HG03521 (cell line): Measurements from ENCODE around the gene ZNF473.
"Not testable (repeated sequence)": the region's sequence is repeated elsewhere in the genome, so short reads cannot be mapped to it uniquely, and the experiment has no call there.

Experiments used
- ATAC-seq: cut with Tn5 transposase; IDR thresholded peaks from one replicate; pipeline ENCODE4 v1.9.1; 2021; ENCODE audit warnings: mild to moderate bottlenecking, moderate library complexity; ENCODE audit not compliant: unreplicated experiment

Gene ZNF473

GRCh38 chr19:50047671-50048070 lies 21.9 kb downstream of the ZNF473 start:
- no peak for ATAC-seq

DNA sequence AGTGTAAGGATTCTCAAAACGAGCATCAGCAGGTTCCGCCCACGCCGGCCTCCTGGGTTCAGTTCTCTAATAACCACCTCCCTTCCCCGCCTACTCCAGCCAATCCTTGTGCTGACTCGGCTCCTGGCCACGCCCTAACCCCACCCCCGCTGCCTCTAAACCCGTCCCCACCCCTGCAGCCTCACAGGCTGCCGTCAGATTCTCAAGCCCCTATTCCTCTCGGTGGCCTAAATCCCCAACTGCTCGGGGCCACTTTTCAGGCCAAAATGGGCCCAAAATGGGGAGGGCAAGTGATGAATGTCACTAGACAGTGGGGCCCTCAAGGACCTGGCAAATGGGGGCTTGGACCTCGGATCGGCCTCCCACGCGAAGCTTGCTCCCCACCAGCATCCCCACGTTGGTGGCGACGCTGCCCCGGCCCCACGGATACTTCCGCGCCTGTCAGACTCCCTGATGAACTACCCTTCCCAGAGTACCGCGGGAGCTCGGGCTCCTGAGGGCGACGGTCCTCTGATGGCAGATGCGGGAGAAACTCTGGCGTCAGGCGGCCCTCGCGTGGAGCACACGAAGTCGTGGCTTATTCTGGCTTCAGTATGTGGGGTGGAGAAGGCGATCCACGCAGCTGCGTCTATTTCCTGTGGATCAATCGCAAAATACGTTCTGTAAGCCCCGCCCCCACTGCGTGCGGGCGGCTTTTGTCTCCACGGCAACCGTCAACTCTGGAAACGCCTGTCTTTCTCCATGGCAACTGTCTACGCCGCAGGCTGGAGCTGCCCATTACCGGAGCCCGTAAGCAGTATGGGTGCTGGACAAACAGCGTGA lies 24.8 kb downstream of the ZNF473 start:
- ATAC-seq = no peak

DNA sequence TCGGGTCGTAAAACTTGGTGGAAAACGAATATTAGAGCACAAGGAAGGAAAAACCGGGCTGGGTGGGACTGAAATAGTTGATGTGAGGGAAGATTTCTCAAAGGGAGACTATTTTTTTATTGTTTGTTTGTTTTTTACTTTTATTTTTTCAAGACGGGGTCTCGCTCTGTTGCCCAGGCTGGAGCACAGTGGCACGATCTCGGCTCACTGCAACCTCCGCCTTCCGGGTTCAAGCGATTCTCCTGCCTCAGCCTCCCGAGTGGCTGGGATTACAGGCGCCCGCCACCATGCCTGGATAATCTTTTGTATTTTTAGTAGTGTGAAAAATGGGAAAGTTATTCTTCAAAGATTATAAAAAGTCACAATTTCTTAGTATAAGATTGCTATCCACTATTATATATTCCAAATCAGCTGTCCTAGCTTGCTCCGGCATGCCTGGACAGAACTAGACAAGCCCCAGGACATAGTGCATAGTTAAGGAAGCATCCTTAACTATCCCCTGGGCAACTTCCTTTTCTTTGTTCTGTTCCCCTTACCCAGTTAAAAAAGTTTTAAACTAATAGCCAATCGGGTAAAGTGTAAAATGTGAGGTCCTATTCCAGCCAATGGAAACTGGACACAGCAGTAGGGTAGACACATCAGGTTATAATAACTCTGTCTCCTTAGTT lies 25.6 kb downstream of the ZNF473 start:
- not testable (repeated sequence) for ATAC-seq

- no peak for ATAC-seq
Observed at GRCh38 chr19:50051964-50052363, 26.2 kb downstream of the ZNF473 start.

GRCh38 chr19:50053119-50053518 lies 27.3 kb downstream of the ZNF473 start:
- no peak for ATAC-seq

DNA sequence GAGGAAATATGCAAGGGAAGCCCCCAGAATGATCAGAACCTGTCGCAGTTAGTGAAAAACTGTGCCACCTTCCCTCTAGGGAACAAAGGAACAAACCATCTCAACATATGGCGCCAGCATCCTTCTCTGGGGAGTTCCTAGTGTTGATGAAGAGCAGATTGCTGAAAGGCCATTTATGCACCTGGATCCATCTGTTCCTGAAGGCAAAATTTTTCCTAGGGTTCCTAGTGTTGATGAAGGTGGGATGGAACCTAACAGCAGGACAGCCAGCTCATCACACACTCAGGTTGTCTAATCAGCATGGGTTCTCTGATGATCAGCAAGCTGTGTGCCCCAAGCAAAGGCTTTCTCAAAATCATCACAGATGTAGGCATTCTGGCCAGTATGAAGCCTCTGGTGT lies 32.6 kb downstream of the ZNF473 start:
- ATAC-seq = no peak

DNA sequence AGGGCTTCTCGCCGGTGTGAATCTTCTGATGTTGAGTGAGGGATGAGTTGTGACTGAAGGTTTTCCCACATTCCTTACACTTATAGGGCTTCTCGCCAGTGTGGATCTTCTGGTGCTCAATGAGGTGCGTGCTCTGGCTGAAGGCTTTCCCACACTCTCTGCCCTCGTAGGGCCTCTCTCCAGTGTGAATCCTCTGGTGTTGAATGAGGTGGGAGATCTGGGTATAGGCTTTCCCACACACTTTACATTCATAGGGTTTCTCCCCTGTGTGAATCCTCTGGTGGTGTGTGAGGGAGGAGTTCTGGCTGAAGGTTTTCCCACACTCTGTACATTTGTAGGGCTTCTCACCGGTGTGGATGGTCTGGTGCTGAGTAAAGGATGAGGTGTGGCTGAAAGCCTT lies 33.2 kb downstream of the ZNF473 start:
- ATAC-seq = no peak

DNA sequence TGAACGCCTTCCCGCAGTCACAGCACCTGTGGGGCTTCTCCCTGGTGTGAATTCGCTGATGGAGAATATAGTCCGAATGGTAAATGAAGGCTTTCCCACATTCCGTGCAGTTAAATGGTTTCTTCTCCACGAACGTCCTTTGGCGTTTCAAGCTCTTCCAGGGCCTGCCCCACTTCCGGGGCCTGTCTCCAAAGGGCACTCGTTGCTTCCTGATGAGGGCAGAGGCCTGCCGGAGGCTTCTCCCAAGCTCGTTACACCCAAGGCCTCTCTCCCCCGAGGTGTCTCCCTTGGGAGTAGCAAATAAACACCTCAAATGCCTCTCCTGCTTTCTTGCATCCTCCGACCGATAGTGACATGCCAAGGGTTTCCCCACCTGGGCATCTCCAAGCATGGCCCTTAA lies 34.3 kb downstream of the ZNF473 start:
- ATAC-seq = no peak

GRCh38 chr19:50061650-50062049 lies 35.8 kb downstream of the ZNF473 start:
- ATAC-seq = no peak

DNA sequence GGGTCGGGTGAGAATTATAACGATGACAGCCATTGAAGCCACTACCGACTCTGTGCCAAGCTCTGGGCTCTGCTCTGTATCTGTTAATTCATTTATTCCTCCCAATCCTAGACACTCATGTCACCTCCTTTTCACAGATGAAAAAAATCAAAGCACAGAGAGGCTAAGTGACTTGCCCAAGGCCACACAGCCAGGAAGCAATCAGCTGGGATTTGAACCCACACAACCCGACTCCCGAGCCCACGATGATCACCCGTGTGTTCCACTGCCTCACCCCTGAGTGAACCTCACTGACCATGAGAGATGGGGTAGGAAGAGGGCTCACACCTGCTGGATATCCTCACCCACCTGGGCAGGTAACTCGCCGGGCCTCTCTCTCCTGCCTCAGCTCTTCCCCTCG lies 40.1 kb downstream of the ZNF473 start:
- ATAC-seq = no peak

GRCh38 chr19:50067575-50067974 lies 41.8 kb downstream of the ZNF473 start:
- ATAC-seq = no peak

GRCh38 chr19:50068382-50068781 lies 42.6 kb downstream of the ZNF473 start:
- not testable (repeated sequence) for ATAC-seq

GRCh38 chr19:50075076-50075475 lies 49.3 kb downstream of the ZNF473 start:
- ATAC-seq = not testable (repeated sequence)

DNA sequence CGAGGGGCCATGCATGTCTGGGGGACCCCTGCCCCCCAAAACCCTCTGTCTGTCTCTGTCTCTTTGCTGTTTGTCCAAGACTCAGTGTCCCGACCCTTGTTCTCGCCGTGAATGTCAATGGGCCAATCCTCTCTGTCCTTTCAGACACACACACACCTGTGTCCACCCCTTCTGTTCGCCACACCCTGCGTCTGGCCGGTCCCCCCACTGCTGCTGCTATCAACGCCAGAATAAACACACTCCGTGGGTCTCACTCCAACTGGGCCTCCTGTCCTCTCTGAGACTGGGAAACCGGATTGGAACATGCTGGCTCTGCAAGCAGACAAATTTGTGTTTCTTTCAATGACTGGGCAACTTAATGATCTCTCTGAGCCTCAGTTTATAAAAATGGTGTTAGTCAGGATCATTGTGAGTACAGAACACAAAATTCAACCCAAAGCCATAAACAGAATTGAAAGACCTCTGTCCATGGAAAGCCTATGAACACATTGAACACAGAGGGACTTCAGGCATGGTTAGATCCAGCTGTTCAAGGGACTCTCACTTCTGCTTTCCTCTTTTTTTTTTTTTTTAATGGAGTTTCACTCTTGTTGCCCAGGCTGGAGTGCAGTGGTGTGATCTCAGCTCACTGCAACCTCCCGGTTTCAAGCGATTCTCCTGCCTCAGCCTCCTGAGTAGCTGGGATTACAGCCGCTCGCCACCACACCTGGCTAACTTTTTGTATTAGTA lies 50.0 kb downstream of the ZNF473 start:
- ATAC-seq = not testable (repeated sequence)

- ATAC-seq = not testable (repeated sequence)
Observed at GRCh38 chr19:50076581-50077355, 51.0 kb downstream of the ZNF473 start.

DNA sequence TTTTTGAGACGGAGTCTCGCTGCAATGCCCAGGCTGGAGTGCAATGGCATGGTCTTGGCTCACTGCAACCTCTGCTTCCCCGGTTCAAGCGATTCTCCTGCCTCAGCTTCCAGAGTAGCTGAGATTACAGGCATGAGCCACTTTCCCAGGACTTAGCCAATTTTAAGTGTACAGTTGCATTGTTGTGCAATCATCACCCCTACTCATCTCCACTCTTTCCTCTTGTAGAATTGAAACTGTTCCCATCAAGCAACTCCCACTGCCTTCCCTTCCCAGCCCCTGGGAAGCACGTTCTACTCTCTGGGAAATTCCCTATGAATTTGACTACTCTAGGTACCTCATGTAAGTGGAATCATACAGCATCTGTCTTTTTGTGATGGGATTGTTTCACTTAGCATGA lies 53.2 kb downstream of the ZNF473 start:
- not testable (repeated sequence) for ATAC-seq

GRCh38 chr19:50084440-50084839 lies 58.6 kb downstream of the ZNF473 start:
- not testable (repeated sequence) for ATAC-seq

GRCh38 chr19:50087153-50087552 lies 61.3 kb downstream of the ZNF473 start:
- not testable (repeated sequence) for ATAC-seq

GRCh38 chr19:50090706-50091105 lies 64.9 kb downstream of the ZNF473 start:
- ATAC-seq = not testable (repeated sequence)

DNA sequence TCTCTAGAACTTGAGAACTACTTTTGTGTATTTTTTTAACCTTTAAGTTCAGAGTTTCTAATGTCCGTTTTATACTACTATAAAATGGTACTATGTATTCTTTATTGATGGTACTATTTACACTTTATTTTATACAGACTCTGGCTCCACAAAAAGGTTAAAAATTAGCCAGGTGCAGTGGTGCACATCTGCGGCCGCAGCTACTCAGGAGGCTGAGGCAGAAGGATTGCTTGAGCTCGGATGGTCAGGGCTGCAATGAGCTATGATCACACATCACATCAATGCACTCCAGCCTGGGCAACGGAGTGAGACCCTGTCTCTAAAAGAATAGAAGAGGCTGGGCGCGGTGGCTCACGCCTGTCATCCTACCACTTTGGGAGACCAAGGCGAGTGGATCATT lies 66.0 kb downstream of the ZNF473 start:
- ATAC-seq = not testable (repeated sequence)

- ATAC-seq = not testable (repeated sequence)
Observed at GRCh38 chr19:50092597-50092996, 66.8 kb downstream of the ZNF473 start.
